SK-N-SH treated with all-trans-retinoic acid at 6 μM for 48 hours (cell line): ENCODE results near the gene CD302.

Experiments used
- ARNTL ChIP-seq: fragments of 450-650 bp; formaldehyde crosslinking; IDR thresholded peaks from 2 replicates; pipeline ENCODE4 v1.5.0; 2020; ENCODE audit warnings: low read depth, mild to moderate bottlenecking, moderate library complexity, borderline replicate concordance
- CREB5 ChIP-seq: fragments of 250-450 bp; sonication (Bioruptor Pico); IDR thresholded peaks from 2 replicates; pipeline ENCODE4 v1.5.1; 2020; ENCODE audit warnings: low read depth, mild to moderate bottlenecking, moderate library complexity
- CSRNP3 ChIP-seq: fragments of 250-450 bp; sonication (Bioruptor Pico); IDR thresholded peaks from 2 replicates; pipeline ENCODE4 v1.5.1; 2021; ENCODE audit warnings: mild to moderate bottlenecking, moderate library complexity
- ESRRG ChIP-seq: fragments of 250-450 bp; sonication (Bioruptor Pico); IDR thresholded peaks from 2 replicates; pipeline ENCODE4 v1.6.1; 2021; ENCODE audit warnings: mild to moderate bottlenecking
- PATZ1 ChIP-seq: fragments of 250-450 bp; sonication (Bioruptor Pico); IDR thresholded peaks from 2 replicates; pipeline ENCODE4 v1.8.0; 2020; ENCODE audit warnings: mild to moderate bottlenecking, moderate library complexity, borderline replicate concordance
- RARB ChIP-seq: fragments of 250-450 bp; sonication (Bioruptor Pico); IDR thresholded peaks from 2 replicates; pipeline ENCODE4 v1.8.0; 2021; ENCODE audit warnings: mild to moderate bottlenecking, moderate library complexity
- TCF4 ChIP-seq: fragments of 250-450 bp; sonication (Bioruptor Pico); IDR thresholded peaks from 2 replicates; pipeline ENCODE4 v1.8.0; 2021; ENCODE audit warnings: mild to moderate bottlenecking, moderate library complexity, borderline replicate concordance
- ZC3H10 ChIP-seq: fragments of 250-450 bp; sonication (Bioruptor Pico); IDR thresholded peaks from 2 replicates; pipeline ENCODE4 v1.5.1; 2021; ENCODE audit warnings: mild to moderate bottlenecking, moderate library complexity
- ZFP3 ChIP-seq: fragments of 250-450 bp; sonication (Bioruptor Pico); IDR thresholded peaks from 2 replicates; pipeline ENCODE4 v1.5.0; 2020; ENCODE audit warnings: mild to moderate bottlenecking, moderate library complexity
- ZNF565 ChIP-seq: fragments of 450-650 bp; formaldehyde crosslinking; conservative IDR thresholded peaks from 2 replicates; pipeline ENCODE4 v1.5.0; 2020; ENCODE audit warnings: low read depth, mild to moderate bottlenecking, moderate library complexity

GRCh38 chr2:159738509-159739390, 59.3 kb downstream of the CD302 start:
- no peak for TF ChIP-seq PATZ1
- TF ChIP-seq RARB = no peak
- no peak for TF ChIP-seq CREB5 (CRISPR knock-in tag)
- no peak for TF ChIP-seq ZC3H10 (CRISPR knock-in tag)
- no peak for TF ChIP-seq ZNF565 (CRISPR knock-in tag)
- TF ChIP-seq ZFP3 (CRISPR knock-in tag) = no peak
- TF ChIP-seq ARNTL (CRISPR knock-in tag) = no peak
- TF ChIP-seq CSRNP3 (CRISPR knock-in tag) = no peak
- no peak for TF ChIP-seq TCF4
- TF ChIP-seq ESRRG (CRISPR knock-in tag) = no peak
